GM06990 (cell line): ENCODE data around the gene DIRAS1.

Experiments
- DNase-seq: peaks from one replicate; pipeline ENCODE4 v3.0.0-alpha.2; 2011; ENCODE audit not compliant: insufficient read length; ENCODE audit errors: extremely low read depth
- H3K27me3 ChIP-seq: replicated peaks from 2 replicates; pipeline ENCODE4 v1.6.0; 2011; ENCODE audit warnings: low read length; ENCODE audit not compliant: control insufficient read depth, insufficient read depth
- H3K36me3 ChIP-seq: 2 replicates; pipeline ENCODE4 v1.5.1; 2011; ENCODE audit warnings: low read length; ENCODE audit not compliant: control insufficient read depth, insufficient read depth
- H3K4me3 ChIP-seq: replicated peaks from 2 replicates; pipeline ENCODE4 v1.5.1; 2011; ENCODE audit warnings: low read depth, mild to moderate bottlenecking, control low read depth, low read length
- CTCF ChIP-seq: IDR thresholded peaks from 2 replicates; pipeline ENCODE4 v1.5.1; 2011; ENCODE audit warnings: low read length, control low read depth, mild to moderate bottlenecking, inconsistent platforms; ENCODE audit not compliant: insufficient read depth, poor library complexity, severe bottlenecking

DIRAS1 gene

GRCh38 chr19:2693492-2694160 lies 27.5 kb downstream of the DIRAS1 start:
- TF ChIP-seq CTCF = no peak
- Histone ChIP-seq H3K4me3 (no peak overlapping the region), H3K27me3 (no peaks in the 10 kb centered on the region), H3K36me3 (no peaks in the 10 kb centered on the region; the same call in 1 of the 2 replicates)
- DNase-seq = no peak

- DNase-seq = no peak
- TF ChIP-seq CTCF = no peak
- Histone ChIP-seq H3K4me3 (no peak overlapping the region), H3K36me3 (no peaks in the 10 kb centered on the region; the same call in 1 of the 2 replicates), H3K27me3 (no peaks in the 10 kb centered on the region)
Measured at GRCh38 chr19:2691951-2692350, 29.2 kb downstream of the DIRAS1 start.

DNA sequence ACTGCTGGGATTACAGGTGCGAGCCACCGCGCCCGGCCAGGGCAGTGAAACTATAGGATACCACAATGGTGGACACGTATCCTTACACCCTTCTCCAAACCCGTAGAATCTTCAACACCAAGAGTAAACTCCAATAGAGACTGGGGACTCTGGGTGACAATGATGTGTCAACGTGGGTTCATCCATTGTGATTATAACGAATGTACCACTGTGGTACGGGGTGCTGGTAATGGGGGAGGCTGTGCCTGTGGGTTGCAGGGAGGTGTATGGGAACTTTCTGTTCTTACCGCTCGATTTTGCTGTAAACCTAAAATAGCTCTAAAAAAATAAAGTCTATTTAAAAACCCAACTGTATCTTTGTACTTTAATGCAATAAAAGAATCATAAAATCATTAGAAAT lies 30.3 kb downstream of the DIRAS1 start:
- no peaks in the 10 kb centered on the region for H3K27me3 ChIP-seq
- no peak for TF ChIP-seq CTCF
- no peaks in the 10 kb centered on the region; the same call in none of the 2 replicates for H3K36me3 ChIP-seq
- no peak overlapping the region for H3K4me3 ChIP-seq
- DNase-seq = no peak

GRCh38 chr19:2686360-2686759 lies 34.8 kb downstream of the DIRAS1 start:
- Histone ChIP-seq H3K36me3 (peaks cover 3% of the 10 kb centered on the region), H3K4me3 (no peak overlapping the region), H3K27me3 (no peaks in the 10 kb centered on the region)
- TF ChIP-seq CTCF = no peak
- no peak for DNase-seq

DNA sequence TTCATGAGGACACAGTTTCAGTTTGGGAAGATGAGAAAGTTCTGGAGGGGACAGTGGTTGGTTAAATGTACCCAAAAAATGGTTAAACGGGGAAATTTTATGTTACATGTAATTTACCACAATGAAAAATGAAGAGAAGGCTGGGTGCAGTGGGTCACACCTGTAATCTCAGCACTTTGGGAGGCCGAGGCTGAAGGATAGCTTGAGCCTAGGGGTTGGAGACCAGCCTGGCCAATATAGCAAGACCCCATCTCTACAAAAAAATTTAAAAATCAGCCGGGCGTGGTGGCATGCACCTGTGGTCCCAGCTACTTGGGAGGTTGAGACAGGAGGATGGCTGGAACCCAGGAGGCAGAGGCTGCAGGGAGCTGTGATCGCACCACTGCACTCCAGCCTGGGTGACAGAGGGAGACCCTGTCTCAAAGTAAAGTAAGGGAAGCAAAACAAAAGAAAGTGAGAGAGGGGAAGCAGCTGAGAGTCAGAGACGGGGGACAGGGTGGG lies 35.9 kb downstream of the DIRAS1 start:
- Histone ChIP-seq H3K36me3 (peaks cover 3% of the 10 kb centered on the region), H3K27me3 (no peaks in the 10 kb centered on the region), H3K4me3 (no peak overlapping the region)
- no peak for DNase-seq
- TF ChIP-seq CTCF = no peak
